GM12801 (cell line): Measurements from ENCODE around the gene INTS1.

Source experiments
- CTCF ChIP-seq: IDR thresholded peaks from one replicate; pipeline ENCODE4 v1.5.1; 2011; ENCODE audit warnings: control low read depth; ENCODE audit not compliant: insufficient read length; ENCODE audit errors: extremely low read depth

INTS1 gene

GRCh38 chr7:1459512-1459892 lies 44.7 kb downstream of the INTS1 start:
- TF ChIP-seq CTCF = no peak

GRCh38 chr7:1458683-1459511 lies 45.3 kb downstream of the INTS1 start, which contains the start of gene MICALL2:
Gene MICALL2, minus strand, starts transcription at chr7:1459470. Its CDS starts 144 bp downstream, at chr7:1459326.
- no peak for TF ChIP-seq CTCF

GRCh38 chr7:1457949-1458682 lies 46.1 kb downstream of the INTS1 start:
- TF ChIP-seq CTCF = no peak

GRCh38 chr7:1457059-1457948 lies 46.9 kb downstream of the INTS1 start:
- no peak for TF ChIP-seq CTCF

GRCh38 chr7:1455955-1456354 lies 48.2 kb downstream of the INTS1 start:
- TF ChIP-seq CTCF = no peak

GRCh38 chr7:1455241-1455939 lies 48.8 kb downstream of the INTS1 start:
- TF ChIP-seq CTCF = no peak

- TF ChIP-seq CTCF = no peak
Measured at GRCh38 chr7:1454542-1454941, 49.6 kb downstream of the INTS1 start.
